Measurements from ENCODE around the gene TEX2. TPM values are rescaled to one million over a fixed set of nuclear protein-coding genes. Genes with fewer than 3 reads are reported as not detected.

TEX2 gene
- polyA plus RNA-seq, 1 donor (not counting 4 experiments of a cell fraction or from before 2014, with no cell fraction given): 44.4 TPM

DNA sequence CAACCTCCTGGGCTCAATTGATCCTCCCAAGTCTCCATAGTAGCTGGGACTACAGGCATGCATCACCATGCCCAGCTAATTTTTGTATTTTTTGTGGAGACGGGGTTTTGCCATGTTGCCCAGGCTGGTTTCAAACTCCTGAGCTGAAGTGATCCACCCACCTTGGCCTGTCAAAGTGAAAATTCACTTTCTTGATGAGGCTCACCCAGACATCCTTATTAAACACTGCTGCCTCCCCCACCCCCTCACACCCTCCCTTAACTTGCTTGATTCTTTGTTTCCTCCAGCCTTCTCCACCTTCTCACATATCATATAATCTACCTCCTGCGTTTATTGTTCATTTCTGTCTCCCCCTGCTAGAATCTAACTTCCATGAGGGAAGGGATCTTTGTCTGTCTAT, 46.0 kb upstream of the TEX2 start:
- H2AFZ ChIP-seq (ENCODE audit: control insufficient read depth, low read length): no peak overlapping the region
- no peaks in the 10 kb centered on the region for H3K27me3 ChIP-seq (ENCODE audit: control insufficient read depth, extremely low read depth, insufficient read depth, low read length)
- no peaks in the 10 kb centered on the region for H3K4me1 ChIP-seq (ENCODE audit: control insufficient read depth, extremely low read depth, insufficient read depth, low read length)
- dilution Hi-C loops (cut with MboI; ENCODE audit: extremely low pct_ligation_motif_present, low sequenced_read_pairs): loop anchor here (10.0 kb wide), 1 partner anchor 86 kb away; the partner anchor contains the start of gene PECAM1
- no peak overlapping the region for H3K9ac ChIP-seq (ENCODE audit: control insufficient read depth, extremely low read depth, insufficient read depth, low read length)
- TF ChIP-seq EZH2 (IDR thresholded peaks at IDR 0.05; ENCODE audit: low read length): no peak
- TF ChIP-seq, protein P1, sequence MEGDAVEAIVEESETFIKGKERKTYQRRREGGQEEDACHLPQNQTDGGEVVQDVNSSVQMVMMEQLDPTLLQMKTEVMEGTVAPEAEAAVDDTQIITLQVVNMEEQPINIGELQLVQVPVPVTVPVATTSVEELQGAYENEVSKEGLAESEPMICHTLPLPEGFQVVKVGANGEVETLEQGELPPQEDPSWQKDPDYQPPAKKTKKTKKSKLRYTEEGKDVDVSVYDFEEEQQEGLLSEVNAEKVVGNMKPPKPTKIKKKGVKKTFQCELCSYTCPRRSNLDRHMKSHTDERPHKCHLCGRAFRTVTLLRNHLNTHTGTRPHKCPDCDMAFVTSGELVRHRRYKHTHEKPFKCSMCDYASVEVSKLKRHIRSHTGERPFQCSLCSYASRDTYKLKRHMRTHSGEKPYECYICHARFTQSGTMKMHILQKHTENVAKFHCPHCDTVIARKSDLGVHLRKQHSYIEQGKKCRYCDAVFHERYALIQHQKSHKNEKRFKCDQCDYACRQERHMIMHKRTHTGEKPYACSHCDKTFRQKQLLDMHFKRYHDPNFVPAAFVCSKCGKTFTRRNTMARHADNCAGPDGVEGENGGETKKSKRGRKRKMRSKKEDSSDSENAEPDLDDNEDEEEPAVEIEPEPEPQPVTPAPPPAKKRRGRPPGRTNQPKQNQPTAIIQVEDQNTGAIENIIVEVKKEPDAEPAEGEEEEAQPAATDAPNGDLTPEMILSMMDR (optimal IDR thresholded peaks at IDR 0.05 in 1 of 3, IDR thresholded peaks at IDR 0.05 in 1 of 3, conservative IDR thresholded peaks at IDR 0.05 in 1 of 3; ENCODE audit: extremely low read depth in 1 of 3, insufficient read depth in 2 of 3, low read length in 3 of 3): no peak
- H3K4me3 ChIP-seq (ENCODE audit: control insufficient read depth in 2 of 3, extremely low read depth in 1 of 3, insufficient read depth in 2 of 3, low read depth in 1 of 3, low read length in 3 of 3): no peak overlapping the region
- no peaks in the 10 kb centered on the region for H3K9me3 ChIP-seq (ENCODE audit: control insufficient read depth, low read depth, low read length)
- no peaks in the 10 kb centered on the region for H4K20me1 ChIP-seq (ENCODE audit: control insufficient read depth, extremely low read depth, insufficient read depth, low read length)
- H3K9me1 ChIP-seq (ENCODE audit: control insufficient read depth, extremely low read depth, insufficient read depth, low read length): no peaks in the 10 kb centered on the region
- DNase-seq (ENCODE audit: low read depth, low spot score) (no peak), FAIRE-seq (no peak)
- H3K79me2 ChIP-seq (ENCODE audit: control insufficient read depth, insufficient read depth, low read length): no peaks in the 10 kb centered on the region
- H3K36me3 ChIP-seq (ENCODE audit: control insufficient read depth in 2 of 2, extremely low read depth in 1 of 2, insufficient read depth in 2 of 2, low read length in 2 of 2): no peaks in the 10 kb centered on the region
- H3K4me2 ChIP-seq (ENCODE audit: control insufficient read depth, extremely low read depth, insufficient read depth, low read depth, low read length): no peak overlapping the region
- H3K27ac ChIP-seq (ENCODE audit: control insufficient read depth, insufficient read depth, low read length): no peak overlapping the region

GRCh38 chr17:64306850-64307463, 43.9 kb upstream of the TEX2 start:
- peak; percentile 52 for FAIRE-seq

More at GRCh38 chr17:64306850-64307463, 43.9 kb upstream of the TEX2 start:
- no peak for DNase-seq (ENCODE audit: low read depth, low spot score)
- dilution Hi-C loops (cut with MboI; ENCODE audit: extremely low pct_ligation_motif_present, low sequenced_read_pairs): loop anchor here (10.0 kb wide), 1 partner anchor 88 kb away; the partner anchor contains the start of gene PECAM1
- no peaks in the 10 kb centered on the region for H3K79me2 ChIP-seq (ENCODE audit: control insufficient read depth, insufficient read depth, low read length)
- no peaks in the 10 kb centered on the region for H3K36me3 ChIP-seq (ENCODE audit: control insufficient read depth in 2 of 2, extremely low read depth in 1 of 2, insufficient read depth in 2 of 2, low read length in 2 of 2)
- no peaks in the 10 kb centered on the region for H3K9me3 ChIP-seq (ENCODE audit: control insufficient read depth, low read depth, low read length)
- no peak overlapping the region for H2AFZ ChIP-seq (ENCODE audit: control insufficient read depth, low read length)
- H3K4me2 ChIP-seq (ENCODE audit: control insufficient read depth, extremely low read depth, insufficient read depth, low read depth, low read length): no peak overlapping the region
- H3K4me3 ChIP-seq (ENCODE audit: control insufficient read depth in 2 of 3, extremely low read depth in 1 of 3, insufficient read depth in 2 of 3, low read depth in 1 of 3, low read length in 3 of 3): no peak overlapping the region
- no peaks in the 10 kb centered on the region for H3K27me3 ChIP-seq (ENCODE audit: control insufficient read depth, extremely low read depth, insufficient read depth, low read length)
- H3K4me1 ChIP-seq (ENCODE audit: control insufficient read depth, extremely low read depth, insufficient read depth, low read length): peaks cover 4% of the 10 kb centered on the region
- H4K20me1 ChIP-seq (ENCODE audit: control insufficient read depth, extremely low read depth, insufficient read depth, low read length): no peaks in the 10 kb centered on the region
- TF ChIP-seq, protein P1 (optimal IDR thresholded peaks at IDR 0.05 in 1 of 3, IDR thresholded peaks at IDR 0.05 in 1 of 3, conservative IDR thresholded peaks at IDR 0.05 in 1 of 3; ENCODE audit: extremely low read depth in 1 of 3, insufficient read depth in 2 of 3, low read length in 3 of 3): peak; percentile 67 to 75 (median 69)
- TF ChIP-seq EZH2 (IDR thresholded peaks at IDR 0.05; ENCODE audit: low read length): no peak
- H3K27ac ChIP-seq (ENCODE audit: control insufficient read depth, insufficient read depth, low read length): no peak overlapping the region
- H3K9ac ChIP-seq (ENCODE audit: control insufficient read depth, extremely low read depth, insufficient read depth, low read length): no peak overlapping the region
- no peaks in the 10 kb centered on the region for H3K9me1 ChIP-seq (ENCODE audit: control insufficient read depth, extremely low read depth, insufficient read depth, low read length)

Data from keratinocyte (primary cell).